HG03196 (cell line): ENCODE results near the gene MICB.
"Not testable (repeated sequence)": the region's sequence is repeated elsewhere in the genome, so short reads cannot be mapped to it uniquely, and the experiment has no call there.

Experiments used
- ATAC-seq: cut with Tn5 transposase; IDR thresholded peaks from one replicate; pipeline ENCODE4 v1.9.1; 2021; ENCODE audit not compliant: unreplicated experiment

Gene MICB

DNA sequence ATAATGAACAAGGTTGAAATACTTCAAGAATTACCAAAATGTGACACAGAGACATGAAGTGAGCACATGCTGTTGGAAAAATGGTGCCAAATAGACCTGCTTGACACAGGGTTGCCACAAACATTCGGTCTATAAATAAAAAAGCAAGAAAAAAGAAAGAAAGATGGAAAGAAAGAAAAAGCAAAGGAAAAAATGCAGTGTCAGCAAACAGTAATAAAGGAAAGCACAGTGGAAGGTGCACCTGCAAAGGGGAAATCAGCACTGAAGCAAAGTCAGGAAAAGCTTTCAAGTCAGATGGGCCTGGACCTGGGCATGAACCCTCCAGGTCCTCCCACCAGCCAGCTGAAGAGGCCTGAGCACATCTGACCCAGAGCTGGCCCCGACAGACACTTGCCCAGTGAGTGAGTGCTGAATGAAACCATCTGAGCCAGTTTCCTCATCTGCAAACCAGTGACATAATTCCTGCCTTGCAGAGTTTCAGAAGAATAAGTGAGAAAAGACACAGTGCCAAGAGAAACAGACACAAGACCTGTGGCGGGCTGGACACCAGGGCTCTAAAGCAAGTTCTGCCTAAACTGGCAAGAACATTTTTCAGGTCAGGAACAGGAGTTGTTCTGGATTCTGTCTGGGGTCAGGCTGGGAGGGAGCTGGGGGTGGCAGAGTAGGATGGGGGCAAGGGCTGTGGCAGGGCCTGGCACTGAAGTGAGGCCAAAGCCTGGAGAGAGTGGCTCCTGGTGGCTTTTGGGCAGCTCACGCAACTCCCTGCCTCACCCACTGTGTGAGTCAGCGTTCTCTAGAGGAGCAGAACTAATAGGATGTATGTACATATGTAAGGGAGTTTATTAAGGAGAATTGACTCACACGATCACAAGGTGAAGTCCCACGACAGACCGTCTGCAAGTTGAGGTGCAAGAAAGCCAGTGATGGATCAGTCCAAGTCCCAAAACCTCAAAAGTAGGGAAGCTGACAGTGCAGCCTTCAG is 23.9 kb upstream of the MICB start:
- no peak for ATAC-seq

DNA sequence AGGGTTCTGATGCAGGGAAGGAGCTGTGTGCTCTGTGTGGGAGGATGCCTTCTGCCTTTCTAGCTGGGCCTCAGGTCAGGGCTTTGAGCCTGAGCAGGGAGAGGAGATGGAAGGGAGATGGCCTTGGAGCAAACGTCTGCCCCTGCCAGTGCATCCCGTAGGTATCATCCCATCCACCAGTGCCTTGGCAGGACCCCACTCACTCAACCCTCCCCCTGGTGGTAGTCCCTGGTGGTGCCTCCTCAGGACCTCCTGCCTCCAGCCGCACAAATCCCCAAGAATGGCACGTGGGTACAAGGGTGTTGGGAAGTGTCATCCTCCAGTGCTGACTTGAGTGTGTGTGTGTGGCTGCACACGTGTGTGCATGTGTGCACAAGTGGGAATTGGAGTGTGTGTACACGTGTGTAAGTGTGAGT is 23.1 kb upstream of the MICB start:
- ATAC-seq = no peak

GRCh38 chr6:31476515-31477139 is 21.3 kb upstream of the MICB start:
- ATAC-seq = no peak

GRCh38 chr6:31477521-31477920 is 20.4 kb upstream of the MICB start:
- no peak for ATAC-seq

- ATAC-seq = no peak
Observed at GRCh38 chr6:31478186-31478950, 19.6 kb upstream of the MICB start.

DNA sequence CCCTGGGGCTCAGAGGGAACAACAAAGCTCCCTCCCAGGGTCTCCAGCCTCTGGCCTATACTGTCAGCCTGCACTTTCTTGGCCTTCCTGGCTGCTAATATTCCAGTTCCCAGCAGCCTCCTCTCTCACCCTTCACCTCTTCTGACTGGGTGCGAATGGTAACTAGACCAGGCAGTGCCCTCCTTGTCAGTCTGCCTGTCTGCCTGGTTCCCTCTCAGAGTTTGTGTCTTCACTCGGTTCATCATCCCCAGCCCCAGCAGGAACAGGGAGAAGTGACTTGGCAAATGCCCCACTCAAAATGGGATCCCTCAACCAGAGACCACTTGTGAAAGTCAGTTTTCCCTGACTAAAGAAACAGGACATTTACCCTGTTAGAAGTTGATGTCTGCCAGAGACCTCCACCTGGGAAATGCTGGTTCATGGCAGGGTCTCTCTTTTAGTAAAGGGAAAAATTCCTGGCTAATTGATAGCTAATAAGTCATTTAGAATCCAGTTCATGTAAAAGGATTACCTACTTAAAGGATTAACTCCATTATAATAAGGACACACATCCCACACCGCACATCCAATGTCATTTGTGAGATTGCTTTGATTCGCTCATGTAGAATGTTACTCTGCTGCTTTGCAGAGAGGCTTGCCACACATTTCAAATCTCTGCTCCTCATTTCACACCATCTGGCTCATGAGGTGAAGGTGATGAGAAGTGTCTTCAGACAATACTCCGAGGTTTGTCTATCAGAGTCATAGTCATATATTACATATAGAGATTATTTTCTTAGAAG is 18.6 kb upstream of the MICB start:
- ATAC-seq = no peak

DNA sequence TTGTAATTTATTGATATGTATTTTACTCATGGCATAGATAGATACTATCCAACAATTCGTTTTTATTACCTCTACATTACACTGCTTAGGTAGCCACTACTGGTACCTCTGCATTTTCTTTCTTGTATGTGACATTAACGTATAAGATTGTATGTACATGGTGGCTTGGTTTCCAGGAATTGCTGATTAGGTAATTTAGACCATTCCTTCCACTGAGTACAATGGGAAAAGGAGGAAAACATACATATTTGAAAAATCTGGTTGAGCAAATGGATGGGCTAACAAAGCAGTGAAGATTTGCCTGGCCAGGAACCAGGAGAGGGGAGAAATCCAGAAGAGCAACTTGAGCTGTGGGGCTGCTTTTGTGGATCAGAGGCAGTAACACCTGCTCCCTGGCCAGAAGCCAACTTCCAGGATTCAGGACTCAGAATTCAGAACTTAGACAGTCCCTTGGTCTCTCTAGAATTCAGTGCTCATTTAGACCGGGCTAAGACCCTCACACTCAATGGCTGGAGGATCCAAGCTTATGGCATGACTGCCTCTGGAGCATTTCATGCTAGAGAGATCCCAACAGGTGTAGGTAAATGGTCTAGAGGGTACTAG is 17.9 kb upstream of the MICB start:
- no peak for ATAC-seq

DNA sequence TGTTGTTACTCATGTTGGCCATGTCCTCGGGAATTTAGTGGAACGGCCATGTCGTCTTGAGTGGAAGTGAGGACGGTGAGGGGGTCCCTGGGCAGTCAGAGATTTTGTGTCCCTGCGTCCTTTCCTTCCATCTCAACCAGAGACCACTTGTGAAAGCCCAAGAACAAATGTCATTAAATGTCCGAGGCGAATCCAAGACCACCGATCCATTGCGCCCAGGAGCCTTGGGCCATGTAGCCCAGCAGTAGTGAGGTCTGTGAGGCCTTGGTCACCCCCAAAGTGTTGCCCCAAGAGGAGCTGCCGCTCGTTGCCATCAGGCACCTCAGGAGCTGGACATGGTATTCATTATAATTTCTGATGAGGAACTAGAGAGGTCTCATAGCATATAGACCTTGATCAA is 17.4 kb upstream of the MICB start:
- no peak for ATAC-seq

DNA sequence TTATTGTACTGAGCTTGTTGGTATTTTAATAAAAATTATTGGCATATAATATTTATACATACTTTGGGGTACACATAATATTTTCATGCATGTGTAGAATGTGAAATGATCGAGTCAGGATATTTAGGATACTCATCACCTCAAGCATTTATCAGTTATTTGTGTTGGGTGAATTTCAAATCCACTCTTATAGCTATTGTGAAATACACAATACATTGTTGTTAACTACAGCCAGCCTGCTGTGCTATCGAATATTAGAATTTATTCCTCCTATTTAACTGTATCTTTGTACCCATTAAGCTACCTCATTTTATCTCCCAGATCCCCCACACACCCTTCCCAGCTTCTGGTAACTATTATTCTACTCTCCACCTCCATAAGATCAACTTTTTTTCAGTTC is 14.6 kb upstream of the MICB start:
- ATAC-seq = no peak

DNA sequence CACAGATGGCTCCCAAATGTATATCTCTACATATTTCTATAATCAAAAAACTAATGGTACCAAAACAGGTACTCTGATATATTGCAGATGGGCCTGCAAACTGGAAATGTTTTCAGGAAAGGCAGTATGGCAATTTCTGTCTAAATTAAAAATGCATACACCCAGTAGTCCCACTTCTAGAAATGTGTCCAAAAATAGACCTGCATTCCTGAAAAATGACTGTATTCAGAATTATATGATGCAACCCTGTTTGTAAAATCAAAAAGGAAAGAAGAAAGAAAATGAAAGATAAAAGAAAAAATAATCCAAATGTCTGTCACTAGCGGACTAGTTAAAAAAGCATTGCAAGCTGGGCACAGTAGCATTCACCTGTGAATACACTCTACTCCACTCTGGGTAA is 12.9 kb upstream of the MICB start:
- ATAC-seq = no peak

DNA sequence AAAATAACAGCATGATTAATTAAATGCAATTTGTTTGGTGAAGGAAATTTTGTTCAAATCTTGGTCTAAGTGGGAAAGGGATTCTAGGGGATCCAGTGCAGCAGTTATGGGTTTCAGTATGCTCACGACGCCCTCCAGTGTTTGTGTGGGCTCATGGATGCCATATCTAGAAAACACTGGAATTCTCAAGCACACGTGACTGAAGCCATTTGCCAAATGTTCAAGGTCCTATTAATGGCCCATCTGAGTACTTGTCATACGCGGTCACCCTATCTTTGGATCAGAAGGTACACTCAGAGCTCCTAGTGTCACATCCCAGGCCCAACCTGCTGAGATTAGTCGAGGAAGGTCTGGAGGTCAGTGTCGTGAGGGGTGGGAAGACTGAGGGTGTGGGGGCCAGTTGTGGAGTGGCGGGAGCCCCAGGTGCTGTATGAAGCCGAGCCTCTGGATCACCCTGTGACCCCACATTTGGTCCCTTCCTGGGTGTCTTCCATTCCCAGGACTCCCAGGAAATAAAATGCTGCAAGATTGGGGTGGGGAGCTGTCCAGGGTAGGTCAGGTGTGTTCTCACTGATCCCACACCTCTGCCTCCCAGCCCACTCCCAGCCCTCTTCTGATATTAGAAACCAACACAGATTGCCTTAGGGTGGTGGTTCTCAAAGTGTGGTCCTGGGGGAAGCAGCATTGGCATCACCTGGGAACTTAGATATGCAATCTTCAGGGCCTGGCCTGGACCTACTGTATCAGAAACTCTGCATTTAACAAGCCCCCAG is 11.7 kb upstream of the MICB start:
- not testable (repeated sequence) for ATAC-seq

GRCh38 chr6:31487674-31488073 is 10.3 kb upstream of the MICB start:
- not testable (repeated sequence) for ATAC-seq

GRCh38 chr6:31489086-31489485 is 8.9 kb upstream of the MICB start:
- no peak for ATAC-seq

GRCh38 chr6:31490115-31490873 is 7.7 kb upstream of the MICB start:
- ATAC-seq = no peak

DNA sequence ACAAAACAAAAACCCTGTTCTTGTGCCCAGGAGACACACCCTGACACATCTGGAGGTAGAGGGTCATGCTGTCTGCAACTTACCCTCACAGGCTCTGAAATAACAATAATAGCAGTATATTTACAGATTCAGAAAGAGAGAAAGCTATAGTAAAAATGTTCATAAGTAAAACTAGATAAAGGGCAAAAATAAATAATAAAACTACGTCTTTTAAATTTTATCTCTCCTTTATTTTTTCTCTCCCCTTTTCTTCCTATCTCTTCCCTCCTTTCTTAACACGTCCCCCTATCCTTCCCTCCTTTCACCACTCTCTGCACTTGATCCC is 4.4 kb upstream of the MICB start:
- ATAC-seq = not testable (repeated sequence)

DNA sequence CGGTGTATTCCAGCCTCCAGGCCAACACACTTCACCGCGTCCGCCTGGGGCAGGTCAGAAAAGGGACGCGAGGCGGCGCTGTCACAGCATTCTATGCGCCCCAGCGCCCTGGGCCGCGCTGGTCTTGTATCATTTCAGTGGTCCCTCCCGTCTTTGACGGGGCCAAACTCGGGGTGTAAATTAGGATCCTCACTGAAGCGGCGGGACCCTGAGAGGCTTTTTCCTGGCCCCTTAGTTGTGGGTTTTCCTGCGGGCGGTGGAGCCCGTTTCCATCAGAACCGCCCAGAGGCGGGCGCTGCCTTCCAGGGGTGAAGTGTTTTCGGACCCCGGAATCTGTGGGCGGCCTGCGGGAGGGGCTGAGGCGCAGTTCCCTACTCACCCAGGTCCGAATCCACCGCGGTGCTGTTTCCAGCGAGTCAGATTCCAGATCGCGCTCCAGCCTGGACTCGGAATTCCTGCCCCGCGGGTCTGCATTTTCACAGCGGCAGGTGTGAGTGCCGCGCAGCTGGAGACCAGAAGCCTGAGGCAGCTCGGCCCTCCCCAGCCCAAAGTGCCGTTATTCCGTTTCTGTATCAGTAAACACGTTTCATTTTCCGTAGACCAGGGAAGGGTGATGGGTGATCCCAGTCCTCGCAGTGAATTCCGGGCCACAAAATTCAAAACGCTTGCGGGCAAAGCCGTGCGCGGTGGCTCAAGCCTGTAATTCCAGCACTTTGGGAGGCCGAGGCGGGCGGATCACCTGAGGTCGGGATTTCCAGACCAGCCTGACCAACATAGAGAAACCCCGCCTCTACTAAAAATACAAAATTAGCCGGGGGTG is 3.9 kb upstream of the MICB start:
- peak; percentile 41 for ATAC-seq

GRCh38 chr6:31495580-31495979 is 2.4 kb upstream of the MICB start:
- ATAC-seq = no peak

DNA sequence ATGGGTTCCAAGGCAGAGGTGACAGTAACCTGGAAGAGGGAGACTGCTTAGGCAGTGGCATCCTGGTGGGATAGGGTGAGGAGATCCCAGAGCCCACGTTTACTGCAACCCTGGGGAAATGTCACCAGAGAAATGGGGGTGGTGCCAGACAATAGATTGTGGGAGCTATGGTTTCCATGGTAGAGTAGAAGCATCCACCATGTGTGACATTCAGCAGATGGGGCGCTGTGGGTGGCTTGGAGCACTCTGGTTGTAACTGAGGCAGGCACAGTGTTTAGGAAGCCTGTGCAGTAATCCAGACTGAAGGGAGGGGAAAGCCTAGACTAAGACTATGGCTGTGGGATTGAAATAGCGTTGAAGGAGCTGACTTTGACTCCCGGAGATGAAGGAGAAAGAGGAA is 1.1 kb upstream of the MICB start:
- not testable (repeated sequence) for ATAC-seq
